ENCODE data around the gene EFR3B.

Gene EFR3B

DNA sequence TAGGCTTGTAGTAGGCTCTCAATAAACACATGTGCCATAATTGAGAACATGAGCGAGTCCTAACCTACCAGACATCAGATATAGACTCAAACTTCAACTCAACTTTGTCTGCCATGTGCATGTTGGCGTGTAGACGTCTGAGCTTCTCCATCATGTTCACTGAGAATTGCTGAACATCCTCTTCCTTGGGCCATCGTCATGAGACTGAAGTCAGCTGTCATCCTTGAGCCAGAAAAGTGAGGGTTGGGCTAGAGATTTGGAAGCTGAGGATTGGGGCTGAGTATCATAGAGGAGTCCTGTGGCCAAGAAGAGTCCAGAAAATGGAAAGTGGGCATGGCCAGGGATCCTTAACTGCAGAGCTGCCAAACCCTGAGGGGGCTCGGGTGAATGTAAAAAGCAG, 7.8 kb upstream of the EFR3B start:
- no peak for DNase-seq (ENCODE audit: low spot score)

GRCh38 chr2:25035537-25036220, 6.2 kb upstream of the EFR3B start:
- no peak for DNase-seq (ENCODE audit: low spot score)

- no peak for DNase-seq (ENCODE audit: low spot score)
Measured at GRCh38 chr2:25036221-25036559, 5.7 kb upstream of the EFR3B start.

- DNase-seq (ENCODE audit: low spot score): no peak
Measured at GRCh38 chr2:25039126-25039525, 2.8 kb upstream of the EFR3B start.

GRCh38 chr2:25041307-25041927, 459 bp upstream of the EFR3B start:
- DNase-seq (ENCODE audit: low spot score): peak; percentile 41

DNA sequence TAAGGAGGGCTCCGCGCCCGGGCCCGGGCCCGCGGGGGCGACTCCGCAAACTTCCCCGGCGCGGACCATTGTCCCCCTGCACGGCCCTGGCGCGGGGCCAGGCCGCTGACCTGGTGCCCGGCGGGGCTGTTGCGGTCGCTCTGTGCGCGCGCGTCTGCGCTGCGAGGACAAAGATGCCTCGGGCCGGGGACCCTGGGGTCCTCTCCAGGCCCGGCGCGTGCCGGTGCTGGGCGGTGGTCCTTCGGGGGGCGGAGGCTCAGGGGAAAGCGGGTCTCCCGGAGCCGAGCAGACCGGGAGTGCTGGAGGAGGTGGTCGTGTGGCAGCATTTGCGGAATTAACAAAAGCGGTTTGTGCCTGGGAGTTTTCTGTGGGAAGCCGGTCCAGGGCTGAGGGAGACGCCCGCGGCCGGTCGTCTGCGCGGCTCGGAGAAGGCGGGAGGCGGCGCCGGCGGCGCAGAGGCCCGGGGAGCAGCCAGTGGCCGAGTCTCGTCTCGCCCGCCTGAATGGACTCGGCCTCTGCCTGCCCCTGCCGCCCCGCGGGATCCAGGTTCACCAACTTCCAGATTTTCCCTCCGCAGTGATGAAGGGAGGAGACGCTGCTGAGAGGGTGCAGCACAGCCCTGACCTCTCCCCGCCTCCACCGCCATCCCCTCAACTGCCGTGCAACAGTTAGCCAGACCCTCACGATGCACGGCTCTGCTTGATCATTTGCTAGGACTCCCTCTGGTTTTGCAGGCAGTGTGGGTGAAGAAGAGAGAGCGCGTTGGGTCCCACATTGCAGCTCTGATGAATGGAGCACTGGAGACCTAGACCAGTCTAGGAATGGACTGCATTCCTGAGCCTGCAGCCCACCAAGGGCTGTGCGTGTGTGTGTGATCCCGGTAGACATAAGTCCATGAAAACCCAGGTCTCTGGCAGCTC, 705 bp downstream of the EFR3B start:
- DNase-seq (ENCODE audit: low spot score): no peak

- DNase-seq (ENCODE audit: low spot score): no peak
Measured at GRCh38 chr2:25043241-25043867, 1.5 kb downstream of the EFR3B start.

- no peak for DNase-seq (ENCODE audit: low spot score)
Measured at GRCh38 chr2:25044011-25044410, 2.1 kb downstream of the EFR3B start.

- DNase-seq (ENCODE audit: low spot score): no peak
Measured at GRCh38 chr2:25044990-25045389, 3.1 kb downstream of the EFR3B start.

- no peak for DNase-seq (ENCODE audit: low spot score)
Measured at GRCh38 chr2:25049422-25049821, 7.5 kb downstream of the EFR3B start.

GRCh38 chr2:25050128-25050527, 8.3 kb downstream of the EFR3B start:
- no peak for DNase-seq (ENCODE audit: low spot score)

DNA sequence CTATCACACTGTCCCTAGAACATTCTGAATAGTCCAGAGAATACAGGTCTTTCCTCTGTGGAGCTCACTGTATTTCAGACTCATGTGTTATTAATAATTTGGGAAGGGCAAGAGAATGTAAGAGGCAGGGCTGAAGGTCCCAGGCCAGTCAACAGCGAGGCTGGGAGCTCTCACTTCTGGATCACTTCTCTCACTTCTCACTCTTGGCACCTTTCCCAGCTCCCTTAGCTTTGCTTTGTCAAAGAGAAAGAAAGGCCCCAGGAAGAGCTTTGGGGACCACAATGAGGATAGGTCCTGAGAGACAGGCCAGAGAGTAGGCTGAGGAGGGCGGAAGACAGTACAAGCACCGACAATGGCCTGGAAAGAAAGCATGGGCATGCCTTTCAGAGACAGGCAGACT, 11.2 kb downstream of the EFR3B start:
- DNase-seq (ENCODE audit: low spot score): peak; percentile 58

- DNase-seq (ENCODE audit: low spot score): no peak
Measured at GRCh38 chr2:25054720-25055119, 12.8 kb downstream of the EFR3B start.

- peak; percentile 30 for DNase-seq (ENCODE audit: low spot score)
Measured at GRCh38 chr2:25055376-25055920, 13.6 kb downstream of the EFR3B start.

DNA sequence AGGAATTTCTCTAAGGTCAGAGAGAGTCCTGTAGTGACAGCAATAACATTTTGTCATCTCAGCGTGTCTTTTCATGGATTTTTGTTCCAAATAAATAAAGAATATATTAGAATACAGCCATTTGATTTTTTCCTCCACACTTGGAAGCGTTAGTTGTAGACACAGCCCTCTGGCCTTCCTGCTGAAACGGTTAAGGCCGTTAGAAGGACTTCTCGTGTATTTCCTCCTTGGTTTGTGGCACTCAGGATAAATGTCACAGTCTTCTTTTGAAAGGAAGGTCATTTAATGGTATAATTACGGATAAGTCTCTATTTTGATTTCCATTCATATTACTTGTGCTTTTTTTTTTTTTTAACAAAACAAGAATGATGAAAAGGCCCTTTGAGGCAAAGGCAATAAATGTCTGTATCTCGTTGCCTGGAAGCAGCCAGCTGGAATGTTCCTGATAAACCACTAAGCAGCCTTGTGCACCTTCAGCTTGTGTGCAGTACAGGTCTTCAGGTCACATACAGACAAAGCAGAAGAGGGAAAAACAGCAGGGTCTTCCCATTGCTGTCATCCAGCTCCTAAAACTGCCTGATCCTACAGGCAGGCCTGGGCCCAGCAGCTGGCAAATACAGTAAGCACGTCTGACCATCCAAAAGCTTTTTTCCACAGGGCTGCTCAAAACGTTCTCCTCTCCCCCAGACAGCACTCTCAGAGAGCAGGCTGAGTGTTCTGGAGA, 14.4 kb downstream of the EFR3B start:
- peak; percentile 65 for DNase-seq (ENCODE audit: low spot score)

- DNase-seq (ENCODE audit: low spot score): peak; percentile 99
Measured at GRCh38 chr2:25062511-25062917, 20.6 kb downstream of the EFR3B start.

GRCh38 chr2:25063876-25064660, 22.2 kb downstream of the EFR3B start:
- peak; percentile 74 for DNase-seq (ENCODE audit: low spot score)

GRCh38 chr2:25065768-25066167, 23.9 kb downstream of the EFR3B start:
- no peak for DNase-seq (ENCODE audit: low spot score)

GRCh38 chr2:25066455-25066854, 24.6 kb downstream of the EFR3B start:
- no peak for DNase-seq (ENCODE audit: low spot score)

DNA sequence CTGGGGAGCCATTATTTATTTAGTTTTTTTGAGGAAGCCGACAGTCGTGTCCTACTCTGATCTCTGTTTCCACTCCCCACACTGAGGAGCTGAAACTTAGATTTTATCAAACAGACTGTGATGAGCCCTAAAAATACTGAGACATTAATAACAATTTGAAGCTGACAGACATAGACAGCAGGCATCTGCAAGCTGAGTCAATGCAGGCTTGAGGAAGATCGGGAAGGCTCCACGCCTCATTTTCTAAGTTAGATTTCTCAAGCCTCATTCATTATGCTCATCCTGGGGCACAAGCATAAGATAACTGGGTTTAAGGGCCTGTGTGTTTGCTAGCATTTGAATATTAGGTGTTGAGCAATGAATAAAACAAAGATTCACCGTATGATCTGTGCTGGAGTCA, 26.3 kb downstream of the EFR3B start:
- DNase-seq (ENCODE audit: low spot score): no peak

DNA sequence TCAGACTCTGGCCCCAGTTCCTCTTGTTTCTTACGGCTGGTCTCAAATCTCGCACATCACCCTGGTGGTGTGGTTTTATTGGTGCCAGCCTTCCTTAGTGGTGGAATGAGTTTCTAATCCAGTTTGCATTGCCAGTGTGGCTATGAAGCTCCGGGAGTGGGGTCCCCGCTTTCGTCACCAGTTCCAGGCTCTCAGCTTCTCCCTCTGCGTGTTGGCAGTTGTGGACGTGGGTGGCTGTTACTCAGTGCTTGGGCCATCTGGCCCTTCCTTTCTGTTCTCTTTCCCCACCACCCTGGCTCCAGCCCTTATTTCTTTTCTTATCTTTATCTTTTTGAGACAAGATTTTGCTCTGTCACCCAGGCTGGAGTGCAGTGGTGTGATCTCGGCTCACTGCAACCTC, 30.1 kb downstream of the EFR3B start:
- no peak for DNase-seq (ENCODE audit: low spot score)
